WI38 (cell line): ENCODE results near the gene VRK3.

Source experiments
- H3K4me3 ChIP-seq: 2 replicates; pipeline ENCODE4 v1.5.1; 2011; ENCODE audit warnings: low read depth, mild to moderate bottlenecking, control low read depth, low read length
- TF ChIP-seq, protein P1 (sequence below): IDR thresholded peaks from 2 replicates; pipeline ENCODE4 v1.5.1; 2012; ENCODE audit warnings: low read depth, mild to moderate bottlenecking, control low read depth, low read length

VRK3 gene

DNA sequence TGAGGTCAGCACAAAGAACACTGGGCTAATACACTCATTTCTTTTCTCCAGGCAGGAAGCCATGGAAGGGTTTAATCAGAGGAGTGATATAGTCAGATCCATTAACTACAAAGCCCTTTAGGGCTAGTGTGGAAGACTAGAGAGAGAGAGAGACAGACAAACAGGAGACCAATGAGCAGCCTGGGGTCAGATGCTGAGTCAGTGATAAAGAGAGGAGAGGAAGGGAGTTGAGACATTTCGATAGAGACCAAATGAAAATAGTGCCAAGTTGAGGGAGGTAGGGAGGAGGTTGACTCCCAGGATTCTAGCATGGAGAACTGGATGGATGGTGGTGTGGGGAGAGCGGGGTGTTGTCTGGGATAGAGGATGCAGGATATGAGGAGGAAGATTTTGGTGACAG lies 18.8 kb upstream of the VRK3 start:
- no peak overlapping the region for H3K4me3 ChIP-seq
- TF ChIP-seq, protein P1, sequence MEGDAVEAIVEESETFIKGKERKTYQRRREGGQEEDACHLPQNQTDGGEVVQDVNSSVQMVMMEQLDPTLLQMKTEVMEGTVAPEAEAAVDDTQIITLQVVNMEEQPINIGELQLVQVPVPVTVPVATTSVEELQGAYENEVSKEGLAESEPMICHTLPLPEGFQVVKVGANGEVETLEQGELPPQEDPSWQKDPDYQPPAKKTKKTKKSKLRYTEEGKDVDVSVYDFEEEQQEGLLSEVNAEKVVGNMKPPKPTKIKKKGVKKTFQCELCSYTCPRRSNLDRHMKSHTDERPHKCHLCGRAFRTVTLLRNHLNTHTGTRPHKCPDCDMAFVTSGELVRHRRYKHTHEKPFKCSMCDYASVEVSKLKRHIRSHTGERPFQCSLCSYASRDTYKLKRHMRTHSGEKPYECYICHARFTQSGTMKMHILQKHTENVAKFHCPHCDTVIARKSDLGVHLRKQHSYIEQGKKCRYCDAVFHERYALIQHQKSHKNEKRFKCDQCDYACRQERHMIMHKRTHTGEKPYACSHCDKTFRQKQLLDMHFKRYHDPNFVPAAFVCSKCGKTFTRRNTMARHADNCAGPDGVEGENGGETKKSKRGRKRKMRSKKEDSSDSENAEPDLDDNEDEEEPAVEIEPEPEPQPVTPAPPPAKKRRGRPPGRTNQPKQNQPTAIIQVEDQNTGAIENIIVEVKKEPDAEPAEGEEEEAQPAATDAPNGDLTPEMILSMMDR = no peak

DNA sequence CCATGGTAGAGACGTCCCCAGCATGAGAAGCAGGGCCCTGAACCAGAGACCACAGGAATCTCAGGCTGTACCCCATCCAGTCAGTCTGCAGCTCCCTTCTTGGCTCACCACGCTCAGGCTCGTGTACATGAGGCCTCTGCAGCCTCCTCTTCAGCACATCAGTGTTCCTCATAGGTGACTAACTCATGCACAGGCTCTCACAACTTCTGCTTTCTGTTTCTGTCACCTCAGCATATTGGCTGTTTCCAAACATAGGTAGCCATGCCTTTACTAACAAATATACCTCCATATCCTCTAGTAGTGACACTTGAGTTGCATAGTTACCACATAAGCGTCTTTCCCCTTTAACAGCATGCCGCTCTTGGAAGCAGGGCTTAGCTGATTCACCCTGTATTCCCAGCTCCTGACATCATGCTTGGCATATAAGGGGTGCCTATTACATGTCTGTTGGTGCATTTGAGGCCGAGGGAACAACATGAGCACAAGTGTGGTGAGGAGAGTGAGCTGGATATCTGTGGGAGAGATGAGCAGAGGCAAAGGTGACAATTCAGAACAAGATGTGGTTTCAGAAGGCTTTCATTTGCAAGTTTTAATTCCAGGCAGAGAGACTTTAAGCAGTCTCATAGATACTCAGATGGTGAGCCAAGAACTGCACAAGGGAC lies 17.3 kb upstream of the VRK3 start:
- TF ChIP-seq, protein P1 = no peak
- no peak overlapping the region for H3K4me3 ChIP-seq

- no peak overlapping the region for H3K4me3 ChIP-seq
- TF ChIP-seq, protein P1 = no peak
These were observed 15.8 kb upstream of the VRK3 start for GRCh38 chr19:50040967-50041366.

DNA sequence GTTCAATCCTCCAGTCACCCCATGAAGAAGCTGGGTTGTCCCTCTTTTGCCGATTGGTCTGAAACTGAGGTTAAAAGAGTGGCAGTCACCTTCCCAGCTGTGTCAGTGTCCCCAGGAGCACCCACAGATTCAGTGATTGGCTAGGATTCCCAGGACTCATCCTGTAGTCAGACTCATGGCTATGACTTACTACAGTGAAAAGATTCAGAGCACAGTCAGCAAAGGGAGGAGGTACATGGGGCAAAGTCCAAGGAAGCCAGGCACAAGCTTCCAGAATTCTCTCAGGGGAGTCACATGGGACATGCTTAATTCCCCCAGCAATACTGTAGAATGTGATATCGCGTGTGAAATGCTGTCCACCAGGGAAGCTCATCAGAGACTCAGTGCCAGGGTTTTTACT lies 14.8 kb upstream of the VRK3 start:
- TF ChIP-seq, protein P1 = no peak

GRCh38 chr19:50036908-50037307 lies 11.7 kb upstream of the VRK3 start:
- TF ChIP-seq, protein P1 = no peak
- H3K4me3 ChIP-seq = no peak overlapping the region

More for the DNA sequence above, 14.8 kb upstream of the VRK3 start:
- H3K4me3 ChIP-seq = no peak overlapping the region

- TF ChIP-seq, protein P1 = no peak
- no peak overlapping the region for H3K4me3 ChIP-seq
These were observed 5.8 kb upstream of the VRK3 start for GRCh38 chr19:50030937-50031336.

DNA sequence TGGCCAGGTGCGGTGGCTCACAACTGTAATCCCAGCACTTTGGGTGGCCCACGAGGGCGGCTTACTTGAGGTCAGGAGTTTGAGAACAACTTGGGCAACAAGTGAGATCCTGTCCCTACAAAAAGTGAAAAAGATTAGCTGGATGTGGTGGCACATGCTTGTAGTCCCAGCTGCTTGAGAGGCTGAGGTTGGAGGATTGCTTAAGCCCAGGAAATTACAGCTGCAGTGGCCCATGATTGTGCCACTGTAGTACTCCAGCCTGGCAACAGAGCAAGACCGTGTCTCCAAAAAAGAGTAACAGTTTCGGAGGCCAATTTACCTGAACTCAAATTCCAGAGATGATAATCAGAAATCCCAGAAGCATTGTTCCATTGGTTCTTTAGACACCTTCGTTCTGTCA lies 5.1 kb upstream of the VRK3 start:
- H3K4me3 ChIP-seq = no peak overlapping the region
- TF ChIP-seq, protein P1 = no peak
